Myocyte (in vitro differentiated cells): ENCODE measurements around the gene KRT7. TPM values are rescaled to one million over a fixed set of nuclear protein-coding genes. Genes with fewer than 3 reads are reported as not detected.

Experiments used
- DNase-seq: peaks from one replicate; pipeline ENCODE4 v3.0.0-alpha.2; 2012; ENCODE audit warnings: low read depth
- polyA plus RNA-seq: library from polyadenylated mRNA; unstranded; fragments of >200 nt; gene quantifications from one replicate; pipeline ENCODE4 v1.2.1, GENCODE V29; 2012; ENCODE audit warnings: missing spikeins
- total RNA-seq: library from RNA; depleted of rRNA; stranded (reverse); fragments of >200 nt; gene quantifications from 2 replicates; pipeline ENCODE4 v1.2.3, GENCODE V29; 2014

KRT7 gene
- 3.1 and 6.6 TPM in 2 replicates for total RNA-seq
- 13.9 TPM for polyA plus RNA-seq

DNA sequence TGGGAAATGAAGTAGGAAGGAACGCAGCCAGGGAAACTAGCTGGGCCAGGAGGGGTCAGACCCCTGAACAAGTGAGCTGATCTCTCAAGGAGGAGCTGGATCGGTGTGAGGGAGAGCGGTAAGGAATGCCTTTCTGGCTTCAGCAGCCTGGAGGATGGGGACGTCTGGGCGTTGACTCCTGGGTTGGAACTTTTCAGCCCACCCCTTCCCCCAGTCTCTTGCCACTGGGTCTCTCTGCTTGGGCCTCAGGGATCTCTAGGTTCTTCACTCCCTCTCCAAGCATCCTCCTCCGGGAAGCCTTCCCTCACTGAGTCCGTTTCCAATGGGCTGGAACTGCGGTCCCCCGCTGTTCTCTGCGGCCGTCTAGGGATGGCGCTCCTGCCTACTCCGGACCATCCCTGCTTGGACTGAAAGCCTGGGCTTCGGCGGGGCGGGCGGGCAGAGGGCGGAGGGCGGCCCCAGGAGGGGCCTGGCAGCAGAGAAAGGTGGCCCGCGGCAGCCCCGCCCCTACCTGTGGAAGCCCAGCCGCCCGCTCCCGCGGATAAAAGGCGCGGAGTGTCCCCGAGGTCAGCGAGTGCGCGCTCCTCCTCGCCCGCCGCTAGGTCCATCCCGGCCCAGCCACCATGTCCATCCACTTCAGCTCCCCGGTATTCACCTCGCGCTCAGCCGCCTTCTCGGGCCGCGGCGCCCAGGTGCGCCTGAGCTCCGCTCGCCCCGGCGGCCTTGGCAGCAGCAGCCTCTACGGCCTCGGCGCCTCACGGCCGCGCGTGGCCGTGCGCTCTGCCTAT is at the start of gene KRT7:
TSS of gene KRT7 (plus strand) at position 570 of the 788 bp plus-strand sequence. CDS start at position 624, 54 bp downstream.
- DNase-seq = no peak

DNA sequence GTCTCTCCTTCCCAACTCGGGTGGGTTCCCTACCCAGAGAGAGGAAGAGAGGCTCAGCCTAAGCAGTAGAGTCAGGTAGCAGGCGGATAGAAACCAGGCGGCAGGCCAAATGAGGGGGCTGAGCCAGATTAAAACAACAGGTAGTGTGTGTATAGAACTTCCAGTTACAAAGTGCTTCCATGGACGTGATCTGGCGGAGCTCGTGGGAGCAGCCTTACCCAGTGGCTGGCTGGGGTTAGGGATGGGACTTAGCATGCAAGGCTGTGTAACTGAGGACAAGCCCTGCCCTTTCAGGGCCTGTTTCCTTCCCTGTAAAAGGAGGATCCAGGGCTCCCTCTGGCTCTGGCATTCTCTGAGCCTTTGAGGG is 49.5 kb upstream of the KRT7 start:
- no peak for DNase-seq

DNA sequence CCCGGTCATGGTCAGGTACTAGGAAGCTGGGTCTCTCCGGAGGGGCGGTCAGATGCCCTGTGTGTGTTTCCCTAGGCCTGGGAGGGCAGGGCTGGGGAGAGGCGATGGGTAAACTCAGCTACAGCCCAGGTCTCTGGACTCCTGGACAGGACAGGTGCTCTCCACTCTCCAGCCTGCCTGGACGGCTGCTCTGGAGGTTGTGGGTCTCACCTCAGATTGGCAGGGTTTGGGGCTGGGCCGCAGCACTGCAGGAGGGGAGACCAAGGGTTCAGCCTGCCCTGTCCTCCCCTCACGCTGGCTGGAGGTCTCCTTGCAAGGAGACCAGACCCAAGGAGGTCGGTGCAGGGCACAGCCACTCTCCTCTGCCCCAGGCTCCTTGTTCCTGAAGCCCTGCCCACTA is 49.1 kb upstream of the KRT7 start:
- DNase-seq = no peak

DNA sequence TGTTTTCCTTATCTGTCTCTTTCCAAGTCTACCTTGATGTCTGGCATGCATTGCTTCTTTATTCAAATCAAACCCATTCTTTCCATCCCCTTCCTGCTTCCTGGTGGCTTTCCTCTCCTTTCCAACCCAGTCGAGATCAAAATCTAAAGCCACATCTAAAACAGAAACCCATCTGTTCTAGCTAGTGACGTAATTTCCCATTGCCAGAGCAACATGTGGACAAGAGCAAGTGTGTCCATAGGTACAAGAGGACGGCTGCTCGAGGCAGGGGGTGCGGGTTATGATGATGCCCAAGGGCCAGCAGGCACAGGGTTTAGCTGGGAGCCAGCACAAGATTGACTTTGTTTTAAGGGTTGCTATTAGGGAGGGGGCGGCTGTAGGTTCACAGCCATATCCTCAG is 48.2 kb upstream of the KRT7 start:
- no peak for DNase-seq

DNA sequence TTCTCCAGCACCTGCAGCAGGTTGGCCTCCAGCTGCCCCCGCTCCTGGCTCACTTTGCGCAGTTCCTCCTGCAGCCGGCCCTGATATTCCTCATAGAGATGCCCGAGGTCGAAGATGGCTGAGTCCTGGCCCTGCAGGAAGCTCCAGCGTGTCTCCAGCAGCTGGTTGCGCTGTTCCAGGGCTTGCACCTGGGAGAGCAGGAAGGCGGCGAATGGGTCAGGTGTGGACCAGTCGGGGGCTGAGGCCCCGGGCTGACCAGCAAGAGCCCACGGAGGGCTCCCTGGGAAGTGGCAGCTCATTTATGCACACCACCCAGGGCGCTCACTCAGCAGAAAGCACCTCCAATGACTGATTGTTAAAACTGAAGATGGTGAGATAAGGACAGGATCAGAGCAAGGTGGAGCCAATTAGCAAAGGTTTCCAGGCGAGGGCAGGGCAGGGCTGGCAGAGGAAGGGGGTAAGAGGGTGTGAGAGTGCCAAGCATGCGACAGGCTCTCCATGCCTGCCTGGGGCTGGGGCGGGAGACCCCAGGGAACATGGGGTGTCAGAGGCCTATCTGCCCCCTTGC is 47.6 kb upstream of the KRT7 start:
- no peak for DNase-seq

DNA sequence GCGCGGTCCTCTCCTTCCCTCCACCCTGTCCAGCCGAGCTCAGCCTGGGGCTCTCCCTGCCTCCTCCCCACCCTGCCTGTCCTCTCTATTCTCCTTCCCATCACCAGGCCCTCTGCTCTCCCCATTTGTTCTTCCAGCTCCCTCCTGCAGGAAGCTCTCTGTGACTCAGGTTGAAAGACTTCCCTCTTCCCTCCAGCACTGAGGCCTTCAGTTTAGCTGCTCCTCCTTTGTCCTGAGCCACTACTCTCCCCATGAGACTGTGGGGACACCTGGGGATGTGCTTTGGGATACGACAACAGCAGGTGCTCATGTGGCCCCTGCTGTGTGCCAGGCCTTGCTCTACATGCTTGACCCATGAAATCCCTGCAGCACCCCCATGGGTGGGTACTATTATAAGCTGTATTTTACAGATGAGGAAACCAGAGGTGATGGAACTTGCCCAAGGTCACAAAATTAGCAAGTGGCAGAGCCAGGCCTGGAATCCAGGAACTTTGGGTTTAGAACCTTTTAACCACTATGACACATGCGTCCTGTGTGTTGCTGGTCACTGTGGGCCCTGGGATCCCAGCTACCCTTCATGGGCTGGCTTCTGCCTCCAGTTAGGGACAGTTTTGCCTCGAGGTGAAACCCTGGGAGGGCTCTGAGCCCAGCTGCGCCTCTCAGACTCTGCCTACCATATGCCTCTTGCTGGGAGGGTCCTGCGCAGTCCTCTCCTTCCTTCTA is 46.8 kb upstream of the KRT7 start:
- peak; percentile 95 for DNase-seq

DNA sequence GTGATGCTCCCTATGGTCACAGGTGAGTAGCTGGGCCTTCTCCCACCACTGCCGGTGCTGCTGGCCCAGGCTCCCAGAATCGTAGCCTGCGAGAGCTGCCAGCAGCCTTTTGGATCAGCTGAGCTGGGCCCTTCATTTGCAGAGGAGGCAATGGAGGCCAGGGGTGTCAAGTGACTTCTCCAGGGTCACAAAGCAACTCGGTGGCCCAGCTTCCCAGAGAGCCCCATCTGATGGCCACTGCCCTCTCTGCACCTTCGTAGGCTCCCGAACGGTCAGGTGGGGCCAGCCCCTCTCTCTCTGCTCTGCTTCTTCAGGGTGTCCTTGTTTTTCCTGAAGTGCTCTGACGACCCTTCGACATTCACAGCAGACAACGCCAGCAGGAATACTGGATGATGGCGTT is 45.8 kb upstream of the KRT7 start:
- DNase-seq = no peak

DNA sequence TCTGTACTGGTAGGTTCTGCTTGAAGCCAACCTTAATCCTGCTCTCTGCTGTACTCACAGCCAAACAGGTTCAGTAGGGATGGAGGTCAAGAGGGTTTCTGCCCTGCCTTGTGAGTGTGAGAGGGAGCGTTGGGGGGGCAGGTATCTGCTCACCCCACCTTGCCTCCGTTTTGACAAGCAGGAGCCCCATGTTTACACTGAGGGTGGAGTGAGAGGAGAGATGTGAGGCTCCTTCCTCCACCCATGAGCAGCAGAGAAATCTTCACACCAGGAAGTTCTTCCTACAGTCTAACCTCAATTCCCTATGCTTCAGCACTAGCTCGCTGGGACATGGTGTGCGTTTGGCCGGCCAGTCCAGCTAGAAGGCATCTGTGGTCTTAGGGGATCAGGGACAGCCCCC is 45.4 kb upstream of the KRT7 start:
- DNase-seq = no peak

DNA sequence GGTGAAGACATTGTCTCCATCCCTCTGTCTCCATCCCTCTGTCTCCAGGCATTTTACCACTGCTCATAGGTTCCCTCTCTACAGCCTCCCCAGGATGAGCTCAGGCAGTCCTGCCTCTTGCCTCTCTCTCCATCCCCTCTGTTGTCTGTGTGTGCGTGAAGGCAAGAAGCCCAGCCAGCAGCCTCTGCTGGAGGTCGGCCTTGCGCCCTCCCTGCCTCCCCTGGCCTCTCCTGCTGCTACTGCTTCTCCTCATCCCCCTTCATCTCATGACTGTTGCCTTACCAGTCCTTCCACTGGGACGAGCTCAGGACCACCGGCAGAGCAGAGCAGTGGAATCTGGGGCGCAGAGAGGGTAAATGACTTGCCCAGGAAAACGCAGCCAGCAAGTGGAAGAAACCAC is 44.4 kb upstream of the KRT7 start:
- no peak for DNase-seq

DNA sequence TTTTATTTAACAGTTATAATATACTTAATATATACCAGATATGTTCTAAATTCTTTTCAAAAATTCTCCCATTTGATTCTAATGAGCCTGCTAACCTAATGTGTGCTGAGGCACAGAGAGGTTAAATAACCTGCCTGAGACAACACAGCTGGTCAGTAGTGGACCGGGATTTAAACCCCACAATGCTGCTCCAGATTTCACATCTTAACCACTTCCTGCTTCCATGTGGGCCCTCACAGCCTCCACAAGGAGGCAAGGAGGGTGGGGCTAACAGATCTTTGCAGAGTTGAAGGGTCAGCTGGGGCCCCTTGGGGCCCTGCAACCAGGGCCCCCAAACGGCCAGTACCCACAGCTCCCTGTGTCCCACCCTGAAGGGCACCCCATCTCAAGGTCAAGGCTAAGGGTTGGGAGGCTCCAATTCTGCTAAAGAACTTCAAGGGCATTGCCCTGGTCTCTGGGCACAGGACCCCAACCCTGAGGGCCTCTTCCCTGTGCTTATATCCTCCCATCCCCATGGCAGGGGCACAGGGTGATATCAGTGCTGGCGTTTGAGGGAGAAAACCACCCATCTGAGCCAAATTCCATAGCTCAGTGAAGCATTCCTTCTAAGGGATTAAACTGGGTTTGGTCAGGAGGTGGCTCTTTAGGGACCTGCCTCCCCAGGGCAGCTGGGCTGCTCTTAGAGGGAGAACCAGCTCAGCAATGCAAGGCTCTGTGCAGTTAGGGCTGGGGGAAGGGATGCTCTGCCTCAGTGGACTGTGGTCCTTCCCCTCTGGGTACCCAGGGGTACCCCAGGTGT is 43.5 kb upstream of the KRT7 start:
- DNase-seq = peak; percentile 74

DNA sequence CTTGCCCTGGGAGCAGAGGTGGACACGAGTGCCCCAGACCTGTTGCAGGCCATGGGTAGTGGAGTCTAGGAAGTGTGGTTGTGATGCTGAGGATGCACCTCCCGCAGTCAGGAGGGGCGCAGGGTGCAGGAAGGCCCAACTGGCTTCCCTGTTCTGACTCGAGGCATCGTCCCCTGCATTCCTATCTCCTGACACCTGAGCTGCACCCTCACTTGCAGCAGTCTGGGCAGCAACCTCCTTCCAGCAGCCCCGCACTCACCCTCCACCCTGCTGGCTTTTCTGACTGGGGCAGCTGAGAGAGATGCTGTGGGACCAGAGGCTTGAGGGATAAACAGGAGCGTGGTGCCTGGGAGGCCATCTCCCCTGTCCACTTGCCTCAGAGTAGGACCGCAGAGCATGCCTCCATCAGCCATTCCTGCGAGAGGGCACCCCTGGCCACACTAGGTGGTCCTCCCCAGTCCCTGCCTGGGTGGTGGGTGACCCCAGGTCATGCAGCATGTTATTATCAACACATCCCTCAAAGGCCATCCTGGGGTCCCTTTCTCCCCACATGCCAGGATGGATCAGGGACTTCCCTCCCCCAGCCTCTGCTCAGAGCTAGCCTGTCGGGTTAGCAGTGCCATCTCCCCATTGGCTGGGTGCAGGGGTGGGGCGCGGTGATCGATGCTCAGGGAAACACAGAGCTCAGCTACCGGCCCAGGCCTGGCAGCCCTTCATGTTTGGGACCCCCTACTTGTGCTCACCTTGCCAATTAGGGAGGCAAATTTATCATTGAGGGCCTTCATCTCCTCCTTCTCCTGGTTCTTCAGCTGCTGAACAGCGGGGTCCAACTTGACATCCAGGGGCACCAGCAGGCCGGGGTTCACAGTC is 41.9 kb upstream of the KRT7 start:
- DNase-seq = peak; percentile 64

DNA sequence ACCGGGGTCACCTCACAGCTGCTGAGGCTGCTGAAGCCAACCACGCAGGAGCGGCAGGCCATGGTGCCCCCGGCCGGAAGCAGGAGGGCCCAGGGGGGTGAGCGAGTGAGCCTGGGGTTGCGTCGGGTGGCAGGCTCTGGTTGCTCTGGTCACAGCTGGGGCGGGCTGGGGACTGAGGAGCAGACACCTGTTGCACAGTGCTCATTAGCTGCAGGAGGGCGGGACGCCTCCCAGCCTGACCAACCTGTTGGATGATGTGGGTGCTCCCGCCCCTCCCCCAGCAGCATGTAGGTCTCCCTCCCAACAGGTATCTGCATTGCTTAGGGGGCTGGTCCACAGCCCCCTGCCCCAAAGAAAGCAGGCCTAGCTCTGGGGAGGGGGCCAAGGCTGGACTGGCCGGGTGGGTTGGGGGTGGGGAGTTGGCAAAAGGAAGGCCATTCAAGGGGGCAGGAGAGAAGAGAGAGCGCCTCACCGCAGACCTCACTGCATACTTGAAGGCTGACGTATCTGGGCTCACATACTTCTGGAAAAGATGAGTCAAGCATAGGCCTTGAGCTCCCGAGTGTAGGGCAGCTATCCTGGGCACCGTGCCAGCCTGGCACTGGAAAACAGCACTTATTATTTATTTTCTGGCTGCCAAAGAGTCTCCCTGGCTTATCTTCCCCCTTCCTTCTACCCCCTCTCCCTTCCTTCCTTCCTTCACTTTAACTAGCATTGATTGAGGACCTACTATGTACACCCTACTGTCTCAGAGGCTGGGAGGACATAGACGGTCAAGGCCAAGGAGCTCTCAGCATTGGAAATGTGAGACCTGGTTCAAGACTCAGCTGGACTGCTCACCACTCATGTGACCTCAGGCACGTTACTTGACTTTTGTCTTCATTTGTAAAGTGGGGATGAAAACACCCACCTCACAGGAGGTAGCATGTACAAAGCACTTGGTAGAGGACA is 40.9 kb upstream of the KRT7 start, which contains the start of gene KRT80:
TSS of gene KRT80 (minus strand) at position 174 of the 951 bp plus-strand sequence. CDS start at position 62, 112 bp downstream.
- peak; percentile 99 for DNase-seq

DNA sequence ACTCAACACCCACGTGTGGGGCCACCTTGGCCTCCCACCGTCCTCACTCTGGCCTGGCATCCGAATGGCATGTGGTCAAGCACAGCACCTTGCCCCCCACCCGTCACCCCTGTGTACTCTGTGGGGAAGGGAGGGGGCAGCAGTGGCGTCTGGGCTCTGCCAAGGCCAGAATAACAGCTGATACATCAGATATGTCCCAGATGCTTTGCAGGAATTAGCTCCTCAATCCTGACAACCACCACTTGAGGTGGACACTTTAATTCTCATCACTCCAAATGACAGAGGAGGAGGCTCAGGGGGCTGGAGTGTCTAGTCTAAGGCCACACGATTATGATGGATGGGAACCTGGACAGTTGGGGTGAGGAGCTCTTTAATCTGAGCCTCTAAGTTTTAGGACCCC is 39.5 kb upstream of the KRT7 start:
- peak; percentile 71 for DNase-seq

DNA sequence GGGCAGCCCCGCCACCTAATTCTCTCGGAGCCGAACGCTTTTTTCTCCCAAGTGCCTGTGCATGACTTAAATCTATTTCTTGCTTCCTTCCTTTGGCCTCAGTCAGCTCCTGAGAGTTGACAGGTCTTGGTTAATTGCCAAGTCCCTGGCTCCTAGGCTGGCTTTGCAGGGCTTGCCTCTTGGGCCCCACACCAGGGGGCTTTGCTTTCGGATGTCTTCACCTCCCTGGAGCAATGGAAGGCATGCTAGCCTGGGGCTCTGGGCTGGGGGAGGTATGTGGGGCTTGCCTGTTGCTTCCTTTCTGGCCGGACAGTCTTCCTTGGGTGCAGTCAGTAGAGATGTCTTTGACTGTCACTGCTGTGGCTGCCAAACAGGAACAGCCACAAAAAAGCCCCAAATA is 39.1 kb upstream of the KRT7 start:
- peak; percentile 48 for DNase-seq

DNA sequence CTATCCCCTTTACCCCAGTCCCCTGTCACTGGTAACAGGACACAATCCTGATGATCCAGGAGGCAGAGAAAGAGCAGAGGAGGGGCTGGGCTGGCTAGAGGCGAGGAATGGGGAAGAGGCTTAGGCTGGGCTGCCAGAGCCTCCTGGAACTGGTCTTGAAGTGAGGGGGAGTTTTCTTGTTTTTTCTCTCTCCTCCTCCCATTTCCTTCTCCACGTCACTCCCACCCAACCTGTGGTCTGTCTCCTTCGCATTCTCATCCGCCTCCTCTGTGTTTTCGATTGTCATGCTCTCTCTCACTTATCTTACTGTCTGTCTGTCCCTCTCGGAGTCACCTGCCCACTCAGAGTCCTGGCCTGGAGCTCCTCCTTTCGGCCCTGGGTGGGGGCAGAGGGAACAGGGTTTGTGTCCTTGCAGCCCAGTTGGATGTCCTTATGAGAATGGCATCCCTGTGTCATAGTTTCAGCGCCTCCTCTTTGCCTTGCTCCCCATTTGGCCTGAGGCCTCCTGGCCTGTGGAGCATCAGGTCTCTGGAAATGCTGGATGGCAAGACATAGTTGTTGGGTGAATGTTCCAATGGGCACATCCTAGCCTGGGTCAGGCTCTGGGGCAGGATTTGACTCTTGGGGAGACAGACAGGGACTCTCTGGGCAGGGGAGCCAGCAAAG is 37.8 kb upstream of the KRT7 start:
- no peak for DNase-seq

DNA sequence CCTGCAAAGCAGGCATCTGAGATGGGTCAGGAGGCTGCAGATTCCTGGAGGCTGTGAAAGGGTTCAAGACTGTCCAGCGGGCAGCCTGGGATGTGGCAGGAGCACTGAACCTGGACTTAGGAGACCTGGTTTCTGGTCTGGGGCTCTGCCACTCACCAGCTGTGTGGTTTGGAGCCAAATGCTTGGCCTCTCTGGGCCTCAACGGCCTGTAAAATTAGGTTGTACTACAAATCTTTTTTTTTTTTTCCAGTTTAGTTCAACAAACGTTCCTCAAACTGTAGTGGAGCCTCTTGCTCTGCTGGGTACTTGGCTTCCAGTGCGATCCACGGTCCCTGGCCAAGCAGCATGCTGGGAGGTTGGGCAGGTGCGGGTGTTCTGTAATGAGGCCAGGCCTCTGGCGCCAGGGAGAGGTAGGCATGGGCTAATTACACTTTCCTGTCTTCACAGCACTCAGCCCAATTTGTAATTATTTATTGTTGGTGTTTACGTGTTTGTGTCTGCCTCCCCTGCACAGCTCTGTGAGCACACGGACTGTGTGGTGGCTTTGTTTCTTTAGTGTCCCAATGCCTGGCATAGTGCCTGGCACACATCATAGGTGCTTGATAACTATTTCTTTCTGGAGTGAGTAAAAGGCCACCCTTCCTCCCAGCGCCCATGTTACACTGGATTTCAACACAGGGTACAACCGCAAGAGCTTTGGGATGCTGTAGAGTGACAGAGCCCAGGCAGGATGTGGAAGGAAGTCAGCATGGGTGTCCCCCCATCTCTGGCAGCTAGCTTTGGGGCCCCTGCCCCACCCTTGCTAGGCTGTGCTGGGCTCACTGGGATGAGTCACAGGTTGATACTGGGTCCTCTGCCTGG is 35.4 kb upstream of the KRT7 start:
- peak; percentile 44 for DNase-seq

DNA sequence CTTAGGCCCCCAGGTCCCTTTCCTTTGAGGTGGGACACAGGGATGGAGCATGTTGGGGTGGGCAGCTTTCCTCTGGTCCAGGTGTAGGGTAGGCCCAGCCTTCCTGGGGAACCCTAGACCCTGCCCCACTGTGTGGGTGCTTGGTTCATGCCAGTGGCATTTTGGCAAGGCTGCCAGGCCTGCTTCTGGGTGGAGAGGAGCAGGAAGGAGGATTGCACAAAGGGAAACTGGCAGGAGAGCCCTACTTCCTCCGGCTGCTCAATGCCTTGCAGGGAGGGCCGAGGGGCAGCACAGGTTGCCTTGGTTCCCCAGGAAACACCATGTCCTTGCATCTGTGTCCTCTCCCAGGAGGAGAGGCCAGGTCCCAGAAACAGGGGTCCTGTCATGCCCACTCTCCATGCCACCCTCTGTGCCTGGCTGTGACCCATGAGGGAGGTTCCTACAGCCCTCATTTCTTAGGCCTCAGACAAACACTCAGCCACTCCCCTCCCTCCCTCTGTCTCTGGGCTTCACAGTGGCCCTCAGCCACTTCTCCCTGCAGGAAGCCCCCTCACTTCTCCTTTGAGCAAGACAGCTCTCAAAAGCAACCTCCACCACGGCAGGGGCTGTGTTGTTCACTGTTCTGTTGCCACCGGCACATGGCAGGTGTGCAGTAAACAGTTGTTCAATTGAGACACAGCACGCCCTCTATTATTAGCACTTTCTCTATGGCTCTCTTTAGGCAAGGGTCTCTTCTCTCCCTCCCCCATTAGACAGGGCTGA is 34.4 kb upstream of the KRT7 start:
- peak; percentile 73 for DNase-seq
